ENCODE data around the gene TSEN15. TPM values are rescaled to one million over a fixed set of nuclear protein-coding genes. Genes with fewer than 3 reads are reported as not detected.

TSEN15 gene
- total and polyA plus RNA-seq, 2 experiments from 2014 or later: 55.8 TPM

GRCh38 chr1:184005506-184005905 lies 46.0 kb upstream of the TSEN15 start:
- H3K4me3 ChIP-seq: no peak overlapping the region
- no peaks in the 10 kb centered on the region for H3K27me3 ChIP-seq (ENCODE audit: insufficient read depth)
- no peaks in the 10 kb centered on the region for H3K36me3 Mint-ChIP-seq (ENCODE audit: low read depth)
- H3K4me2 ChIP-seq: no peak overlapping the region
- H3K4me3 Mint-ChIP-seq: no peak overlapping the region
- DNase-seq (ENCODE audit: low spot score) (no peak), ATAC-seq (no peak)
- no peaks in the 10 kb centered on the region for H3K79me2 ChIP-seq (replicated peaks; ENCODE audit: insufficient read depth)
- H4K20me1 ChIP-seq (replicated peaks; ENCODE audit: insufficient read depth): no peaks in the 10 kb centered on the region
- no peaks in the 10 kb centered on the region for H3F3A ChIP-seq (replicated peaks; ENCODE audit: low read depth)
- peaks cover 10% of the 10 kb centered on the region for H3K4me1 ChIP-seq (ENCODE audit: insufficient read depth)
- TF ChIP-seq ZNF462 (CRISPR knock-in tag; IDR thresholded peaks at IDR 0.05) (no peak), STAT1 (IDR thresholded peaks at IDR 0.05; ENCODE audit: unreplicated experiment) (no peak), ETS1 (IDR thresholded peaks at IDR 0.05) (no peak), CTCF (conservative IDR thresholded peaks at IDR 0.05; ENCODE audit: low read depth in 2 of 2) (no peak), ZNF331 (CRISPR knock-in tag; IDR thresholded peaks at IDR 0.05; ENCODE audit: low read depth) (no peak), REST (IDR thresholded peaks at IDR 0.05; ENCODE audit: unreplicated experiment) (no peak)
- H3K36me3 ChIP-seq (ENCODE audit: insufficient read depth): no peaks in the 10 kb centered on the region
- H3K9me3 Mint-ChIP-seq: no peaks in the 10 kb centered on the region
- H3K4me1 Mint-ChIP-seq: peaks cover 6% of the 10 kb centered on the region
- no peak overlapping the region for H2AFZ ChIP-seq
- no peak overlapping the region for H3K27ac Mint-ChIP-seq
- no peaks in the 10 kb centered on the region for H3K27me3 Mint-ChIP-seq (ENCODE audit: insufficient read depth, low read depth, poor library complexity)
- no peak overlapping the region for H3K27ac ChIP-seq (ENCODE audit: low read depth)
- peaks cover 10% of the 10 kb centered on the region; the same call in 1 of the 2 replicates for H3K9me2 ChIP-seq (ENCODE audit: insufficient read depth)

Data from GM23338 (cell line).